ENCODE results near the gene MYO10. TPM values are rescaled to one million over a fixed set of nuclear protein-coding genes. Genes with fewer than 3 reads are reported as not detected.

The MYO10 gene
- total and polyA plus RNA-seq, 2 donors (not counting 3 experiments of a cell fraction or from before 2014, with no cell fraction given) = 36.0 to 148 TPM

DNA sequence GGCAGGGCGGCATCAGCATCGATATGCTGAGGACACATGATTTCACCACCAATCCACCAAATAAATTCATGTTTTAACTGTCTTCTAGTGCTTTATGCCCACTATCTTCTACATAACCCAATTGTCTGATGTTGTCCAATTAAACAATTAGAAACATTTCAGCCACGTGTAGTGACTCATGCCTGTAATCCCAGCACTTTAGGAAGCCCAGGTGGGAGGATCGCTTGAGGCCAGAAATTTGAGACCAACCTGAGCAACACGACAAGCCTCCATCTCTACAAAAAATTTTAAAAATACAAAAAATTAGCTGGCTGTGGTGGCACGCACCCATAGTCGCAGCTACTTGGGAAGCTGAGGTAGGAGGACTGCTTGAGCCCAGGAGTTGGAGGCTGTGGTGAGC is 128.1 kb downstream of the MYO10 start:
- dilution Hi-C loops (cut with MboI; ENCODE audit: extremely low pct_ligation_motif_present, low sequenced_read_pairs) (no loop called here), intact Hi-C loops (cut with micrococcal nuclease) (no loop called here)
- Histone ChIP-seq H3K79me2 (ENCODE audit: control insufficient read depth, insufficient read depth, low read length) (peaks cover 97% of the 10 kb centered on the region), H4K20me1 (replicated peaks; ENCODE audit: control insufficient read depth, extremely low read depth, insufficient read depth, low read length) (peaks cover 3% of the 10 kb centered on the region), H3K9me3 (replicated peaks; ENCODE audit: control insufficient read depth, insufficient read depth, low read length) (no peaks in the 10 kb centered on the region), H3K9ac (replicated peaks; ENCODE audit: extremely low read depth, insufficient read depth, low read length) (no peak overlapping the region), H3K4me3 (replicated peaks in 1 of 3; ENCODE audit: insufficient read depth in 1 of 3, low read depth in 1 of 3, low read length in 3 of 3) (no peak overlapping the region), H3K36me3 (ENCODE audit: control insufficient read depth in 2 of 2, extremely low read depth in 1 of 2, insufficient read depth in 2 of 2, low read length in 2 of 2) (peaks cover 2 to 3% of the 10 kb centered on the region in 2 experiments), H3K27ac (ENCODE audit: insufficient read depth, low read depth, low read length) (no peak overlapping the region), H3K4me1 (ENCODE audit: control insufficient read depth, extremely low read depth, insufficient read depth, low read length) (peaks cover 10% of the 10 kb centered on the region), H3K27me3 (ENCODE audit: control insufficient read depth in 2 of 2, insufficient read depth in 2 of 2, low read length in 2 of 2) (no peaks in the 10 kb centered on the region), H2AFZ (ENCODE audit: low read depth, low read length) (no peak overlapping the region), H3K4me2 (ENCODE audit: insufficient read depth, low read length) (no peak overlapping the region), H3K9me1 (replicated peaks; ENCODE audit: control insufficient read depth, extremely low read depth, insufficient read depth, low read length) (no peaks in the 10 kb centered on the region)
- no TSS peak for BruUV-seq (replicated peaks)
- TF ChIP-seq EZH2 (IDR thresholded peaks at IDR 0.05; ENCODE audit: borderline replicate concordance, low read depth, low read length, severe bottlenecking) (no peak), MYC (IDR thresholded peaks at IDR 0.05; ENCODE audit: low read depth, low read length) (no peak), FOS (IDR thresholded peaks at IDR 0.05; ENCODE audit: borderline replicate concordance, insufficient read depth, low read length) (no peak), POLR2AphosphoS5 (IDR thresholded peaks at IDR 0.05; ENCODE audit: insufficient read depth, low read depth, low read length) (no peak), GATA2 (IDR thresholded peaks at IDR 0.05; ENCODE audit: insufficient read depth, insufficient read length, low read depth, low read length) (no peak), POLR2A (IDR thresholded peaks at IDR 0.05; ENCODE audit: low read depth, low read length) (no peak), MAX (IDR thresholded peaks at IDR 0.05; ENCODE audit: insufficient read depth, insufficient read length) (no peak), JUN (IDR thresholded peaks at IDR 0.05; ENCODE audit: borderline replicate concordance, insufficient read depth, insufficient read length, low read depth) (no peak)
- TF ChIP-seq, protein P1, sequence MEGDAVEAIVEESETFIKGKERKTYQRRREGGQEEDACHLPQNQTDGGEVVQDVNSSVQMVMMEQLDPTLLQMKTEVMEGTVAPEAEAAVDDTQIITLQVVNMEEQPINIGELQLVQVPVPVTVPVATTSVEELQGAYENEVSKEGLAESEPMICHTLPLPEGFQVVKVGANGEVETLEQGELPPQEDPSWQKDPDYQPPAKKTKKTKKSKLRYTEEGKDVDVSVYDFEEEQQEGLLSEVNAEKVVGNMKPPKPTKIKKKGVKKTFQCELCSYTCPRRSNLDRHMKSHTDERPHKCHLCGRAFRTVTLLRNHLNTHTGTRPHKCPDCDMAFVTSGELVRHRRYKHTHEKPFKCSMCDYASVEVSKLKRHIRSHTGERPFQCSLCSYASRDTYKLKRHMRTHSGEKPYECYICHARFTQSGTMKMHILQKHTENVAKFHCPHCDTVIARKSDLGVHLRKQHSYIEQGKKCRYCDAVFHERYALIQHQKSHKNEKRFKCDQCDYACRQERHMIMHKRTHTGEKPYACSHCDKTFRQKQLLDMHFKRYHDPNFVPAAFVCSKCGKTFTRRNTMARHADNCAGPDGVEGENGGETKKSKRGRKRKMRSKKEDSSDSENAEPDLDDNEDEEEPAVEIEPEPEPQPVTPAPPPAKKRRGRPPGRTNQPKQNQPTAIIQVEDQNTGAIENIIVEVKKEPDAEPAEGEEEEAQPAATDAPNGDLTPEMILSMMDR (IDR thresholded peaks at IDR 0.05; ENCODE audit: extremely low read depth in 1 of 2, insufficient read depth in 1 of 2, low read depth in 1 of 2, low read length in 2 of 2) = no peak
- ChIA-PET CTCF (no interaction called here), POLR2A (no interaction called here)
- FAIRE-seq = peak; percentile 48
- DNase-seq (ENCODE audit: low read depth, low spot score) = no peak
